Measurements from ENCODE around the gene TTC33.

DNA sequence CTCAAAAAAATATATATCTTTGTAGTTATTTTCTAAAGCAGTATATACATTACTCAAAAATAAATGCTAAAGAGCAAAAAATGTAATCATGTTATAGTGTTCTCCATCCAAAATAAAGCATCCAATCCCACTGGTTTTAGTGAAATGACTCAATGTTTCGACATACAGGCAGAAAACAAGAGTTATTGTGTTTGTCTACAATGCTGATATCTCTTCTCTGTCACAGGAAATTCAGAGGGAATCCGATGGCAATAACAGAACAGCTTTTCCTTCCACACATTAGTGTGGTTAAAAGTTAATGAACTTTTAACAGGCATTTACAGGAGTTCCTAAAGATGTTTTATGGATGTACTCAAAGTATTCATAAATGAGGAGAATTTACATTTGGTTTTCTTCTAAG, 12.0 kb downstream of the TTC33 start:
- TF ChIP-seq, protein P1, sequence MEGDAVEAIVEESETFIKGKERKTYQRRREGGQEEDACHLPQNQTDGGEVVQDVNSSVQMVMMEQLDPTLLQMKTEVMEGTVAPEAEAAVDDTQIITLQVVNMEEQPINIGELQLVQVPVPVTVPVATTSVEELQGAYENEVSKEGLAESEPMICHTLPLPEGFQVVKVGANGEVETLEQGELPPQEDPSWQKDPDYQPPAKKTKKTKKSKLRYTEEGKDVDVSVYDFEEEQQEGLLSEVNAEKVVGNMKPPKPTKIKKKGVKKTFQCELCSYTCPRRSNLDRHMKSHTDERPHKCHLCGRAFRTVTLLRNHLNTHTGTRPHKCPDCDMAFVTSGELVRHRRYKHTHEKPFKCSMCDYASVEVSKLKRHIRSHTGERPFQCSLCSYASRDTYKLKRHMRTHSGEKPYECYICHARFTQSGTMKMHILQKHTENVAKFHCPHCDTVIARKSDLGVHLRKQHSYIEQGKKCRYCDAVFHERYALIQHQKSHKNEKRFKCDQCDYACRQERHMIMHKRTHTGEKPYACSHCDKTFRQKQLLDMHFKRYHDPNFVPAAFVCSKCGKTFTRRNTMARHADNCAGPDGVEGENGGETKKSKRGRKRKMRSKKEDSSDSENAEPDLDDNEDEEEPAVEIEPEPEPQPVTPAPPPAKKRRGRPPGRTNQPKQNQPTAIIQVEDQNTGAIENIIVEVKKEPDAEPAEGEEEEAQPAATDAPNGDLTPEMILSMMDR (conservative IDR thresholded peaks at IDR 0.05): no peak
- TF ChIP-seq ZFX (IDR thresholded peaks at IDR 0.05): no peak

Data from C4-2B (cell line).